ENCODE measurements around the gene BCL11A. TPM values are rescaled to one million over a fixed set of nuclear protein-coding genes. Genes with fewer than 3 reads are reported as not detected.

Gene BCL11A
- polyA plus RNA-seq, 5 donors = 19.4 to 29.9 (median 29.3) TPM

DNA sequence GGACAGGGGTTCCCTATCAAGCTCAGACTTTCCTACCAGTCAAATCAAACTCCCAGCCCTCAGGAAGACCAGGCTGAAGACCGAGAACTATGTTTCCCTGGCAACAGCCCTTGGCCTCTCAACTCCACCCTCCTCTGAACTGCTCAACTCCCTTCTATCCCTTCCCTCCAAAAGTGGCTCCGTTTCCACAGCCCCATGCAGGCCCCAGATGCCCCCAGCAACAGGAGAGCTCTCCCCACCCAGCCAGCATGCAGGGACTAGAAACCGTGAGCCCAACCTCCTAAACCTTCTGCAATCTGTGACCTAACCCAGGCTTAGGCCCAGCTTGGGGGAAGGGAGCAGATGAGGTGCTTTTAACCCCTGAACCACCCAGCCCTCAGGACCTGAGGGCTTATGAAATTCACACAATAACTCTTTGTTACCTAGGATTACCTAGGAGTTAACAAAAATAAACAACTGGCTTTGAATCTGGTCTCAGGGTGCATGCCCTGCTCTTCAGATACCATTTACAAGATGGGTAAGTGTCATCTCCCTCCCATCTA, 87.2 kb downstream of the BCL11A start:
- no peak for DNase-seq

DNA sequence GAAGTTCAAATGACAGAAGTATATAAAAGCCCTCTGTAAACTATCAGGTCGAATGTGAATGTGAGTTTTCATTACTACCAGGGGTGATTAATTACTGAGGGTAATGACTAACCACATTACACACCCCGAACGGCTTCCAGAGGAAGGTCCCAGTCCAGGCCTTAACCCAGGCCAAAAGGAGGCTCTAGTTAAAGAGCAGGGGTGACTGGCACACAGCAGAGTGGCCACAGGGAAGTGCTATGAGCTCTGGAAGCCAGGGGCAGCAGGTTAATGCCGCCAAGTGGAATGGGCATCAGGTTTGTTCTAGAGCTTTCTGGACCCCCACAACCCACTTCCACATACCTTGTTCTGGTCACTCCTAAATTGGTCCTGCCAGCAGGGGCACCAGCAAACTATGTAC, 87.7 kb downstream of the BCL11A start:
- no peak for DNase-seq

DNA sequence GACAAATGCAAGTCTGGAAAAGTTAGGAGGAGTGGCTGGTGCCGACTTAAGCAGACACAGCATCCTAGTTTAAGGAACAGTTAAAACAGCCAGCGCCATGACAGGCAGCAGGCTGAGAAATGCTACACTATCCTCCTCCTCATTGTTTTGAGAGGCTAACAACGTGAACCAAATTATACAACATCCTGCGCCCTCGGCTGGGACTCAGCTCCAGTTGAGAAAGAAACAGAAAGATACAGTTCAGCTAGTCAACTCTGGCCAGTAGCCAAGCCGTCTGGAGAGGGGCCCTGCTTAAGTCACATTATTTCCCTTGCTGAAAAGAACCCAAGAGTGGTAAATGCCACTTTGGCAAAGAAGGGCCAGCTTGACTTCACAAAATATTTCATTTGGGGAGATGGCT, 90.2 kb downstream of the BCL11A start:
- peak; percentile 55 to 62 for DNase-seq

DNA sequence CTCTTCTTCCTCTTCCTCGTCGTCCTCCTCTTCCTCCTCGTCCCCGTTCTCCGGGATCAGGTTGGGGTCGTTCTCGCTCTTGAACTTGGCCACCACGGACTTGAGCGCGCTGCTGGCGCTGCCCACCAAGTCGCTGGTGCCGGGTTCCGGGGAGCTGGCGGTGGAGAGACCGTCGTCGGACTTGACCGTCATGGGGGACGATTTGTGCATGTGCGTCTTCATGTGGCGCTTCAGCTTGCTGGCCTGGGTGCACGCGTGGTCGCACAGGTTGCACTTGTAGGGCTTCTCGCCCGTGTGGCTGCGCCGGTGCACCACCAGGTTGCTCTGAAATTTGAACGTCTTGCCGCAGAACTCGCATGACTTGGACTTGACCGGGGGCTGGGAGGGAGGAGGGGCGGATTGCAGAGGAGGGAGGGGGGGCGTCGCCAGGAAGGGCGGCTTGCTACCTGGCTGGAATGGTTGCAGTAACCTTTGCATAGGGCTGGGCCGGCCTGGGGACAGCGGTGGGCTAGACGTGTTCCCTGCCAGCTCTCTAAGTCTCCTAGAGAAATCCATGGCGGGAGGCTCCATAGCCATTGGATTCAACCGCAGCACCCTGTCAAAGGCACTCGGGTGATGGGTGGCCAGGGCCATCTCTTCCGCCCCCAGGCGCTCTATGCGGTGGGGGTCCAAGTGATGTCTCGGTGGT, 91.9 kb downstream of the BCL11A start:
- DNase-seq = no peak

DNA sequence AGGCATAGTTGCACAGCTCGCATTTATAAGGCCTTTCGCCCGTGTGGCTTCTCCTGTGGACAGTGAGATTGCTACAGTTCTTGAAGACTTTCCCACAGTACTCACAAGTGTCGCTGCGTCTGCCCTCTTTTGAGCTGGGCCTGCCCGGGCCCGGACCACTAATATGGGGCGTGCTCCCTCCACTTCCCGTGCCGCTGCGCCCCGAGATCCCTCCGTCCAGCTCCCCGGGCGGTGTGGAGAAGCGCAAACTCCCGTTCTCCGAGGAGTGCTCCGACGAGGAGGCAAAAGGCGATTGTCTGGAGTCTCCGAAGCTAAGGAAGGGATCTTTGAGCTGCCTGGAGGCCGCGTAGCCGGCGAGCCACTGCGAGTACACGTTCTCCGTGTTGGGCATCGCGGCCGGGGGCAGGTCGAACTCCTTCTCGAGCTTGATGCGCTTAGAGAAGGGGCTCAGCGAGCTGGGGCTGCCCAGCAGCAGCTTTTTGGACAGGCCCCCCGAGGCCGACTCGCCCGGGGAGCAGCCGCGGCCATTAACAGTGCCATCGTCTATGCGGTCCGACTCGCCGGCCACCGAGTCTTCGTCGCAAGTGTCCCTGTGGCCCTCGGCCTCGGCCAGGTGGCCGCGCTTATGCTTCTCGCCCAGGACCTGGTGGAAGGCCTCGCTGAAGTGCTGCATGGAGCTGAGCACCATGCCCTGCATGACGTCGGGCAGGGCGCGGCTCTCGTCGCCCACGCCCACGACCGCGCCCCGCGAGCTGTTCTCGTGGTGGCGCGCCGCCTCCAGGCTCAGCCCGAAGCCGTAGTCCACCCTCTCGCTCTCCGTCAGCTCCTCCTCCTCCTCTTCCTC, 92.7 kb downstream of the BCL11A start:
- DNase-seq = no peak

DNA sequence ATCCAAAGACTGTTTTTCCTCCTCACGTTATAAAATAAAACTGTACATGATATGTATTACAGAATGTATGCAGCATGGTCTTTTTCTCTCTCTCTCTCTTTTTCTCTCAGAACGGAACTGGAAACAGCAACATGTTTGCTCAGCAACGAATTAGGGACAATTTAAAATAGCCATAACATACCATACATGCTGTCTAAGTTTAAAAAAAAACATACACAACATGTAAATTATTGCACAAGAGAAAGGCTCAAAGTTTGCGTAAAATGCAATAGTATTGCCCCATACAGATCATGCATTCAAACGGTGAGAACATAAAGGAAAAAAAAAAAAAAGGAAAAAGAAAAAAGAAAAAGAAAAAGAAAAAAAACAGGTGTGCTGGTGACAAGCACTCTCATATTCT, 93.6 kb downstream of the BCL11A start:
- DNase-seq = no peak

DNA sequence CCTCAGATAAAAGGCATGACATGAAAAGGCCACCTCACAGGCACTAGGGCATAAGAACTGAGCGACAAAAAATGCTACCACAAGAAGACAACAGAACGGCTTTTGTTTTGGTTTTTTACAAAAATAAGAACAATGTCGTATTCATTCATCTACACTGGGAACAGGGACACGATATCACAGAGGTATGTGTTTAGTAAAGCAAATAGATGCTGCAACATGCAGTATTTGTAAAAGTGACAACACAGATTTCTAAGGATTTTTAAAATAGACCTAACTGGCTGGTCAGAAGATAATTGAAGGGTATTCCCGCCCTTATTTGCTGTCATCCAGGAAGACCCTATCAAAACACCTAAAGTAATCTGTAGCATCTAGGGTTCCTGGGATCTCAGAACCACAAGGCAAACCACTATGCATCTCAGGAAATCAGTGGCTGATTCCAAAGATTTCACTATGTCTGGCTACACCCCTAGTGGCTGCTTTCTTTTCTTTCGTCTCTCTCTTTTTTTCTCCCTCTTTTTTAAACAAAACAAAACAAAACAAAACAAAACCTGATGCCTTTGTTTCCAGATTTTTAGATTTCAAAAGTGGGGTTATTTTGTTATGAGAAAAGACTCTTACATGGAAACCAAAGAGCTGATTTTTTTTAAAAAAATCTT, 97.2 kb downstream of the BCL11A start:
- no peak for DNase-seq

DNA sequence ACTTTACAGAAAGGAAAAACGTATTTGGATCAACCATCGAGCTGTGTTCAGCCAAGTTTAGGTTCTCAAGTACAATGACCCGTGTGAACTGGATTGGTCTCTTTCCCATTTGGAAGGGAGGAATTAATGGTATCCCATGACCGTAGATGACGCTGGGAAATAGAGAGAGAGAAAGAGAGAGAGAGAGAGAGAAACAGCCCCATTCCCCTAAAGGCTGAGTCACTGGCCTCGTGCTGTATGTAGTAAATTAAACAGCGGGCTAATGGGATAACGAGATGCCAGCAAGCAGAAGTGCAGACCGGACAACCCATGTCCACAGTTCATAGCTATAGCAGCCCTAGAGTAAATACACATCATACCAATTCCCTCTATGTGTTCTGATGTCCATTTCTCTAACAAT, 99.6 kb downstream of the BCL11A start:
- no peak for DNase-seq

DNA sequence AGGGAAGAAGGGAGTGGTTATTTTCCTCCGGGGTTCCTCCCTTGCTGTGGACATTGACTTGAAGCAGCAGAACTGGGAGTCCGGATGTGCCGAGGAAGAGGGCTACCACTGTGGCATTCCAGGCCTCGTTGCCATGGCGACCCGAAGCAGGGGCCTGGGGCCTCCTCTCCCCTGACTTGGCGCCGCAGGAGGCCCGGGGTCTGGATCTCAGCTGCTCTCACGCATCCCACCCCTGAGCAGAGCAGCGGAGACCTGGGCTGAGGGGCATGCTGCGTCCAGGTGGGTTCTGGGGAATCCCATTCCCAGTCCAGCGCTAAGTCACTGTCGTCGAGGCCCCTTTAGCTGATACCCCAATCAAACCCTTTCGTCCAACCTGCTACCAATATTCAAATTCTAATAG, 100.2 kb downstream of the BCL11A start:
- no peak for DNase-seq

DNA sequence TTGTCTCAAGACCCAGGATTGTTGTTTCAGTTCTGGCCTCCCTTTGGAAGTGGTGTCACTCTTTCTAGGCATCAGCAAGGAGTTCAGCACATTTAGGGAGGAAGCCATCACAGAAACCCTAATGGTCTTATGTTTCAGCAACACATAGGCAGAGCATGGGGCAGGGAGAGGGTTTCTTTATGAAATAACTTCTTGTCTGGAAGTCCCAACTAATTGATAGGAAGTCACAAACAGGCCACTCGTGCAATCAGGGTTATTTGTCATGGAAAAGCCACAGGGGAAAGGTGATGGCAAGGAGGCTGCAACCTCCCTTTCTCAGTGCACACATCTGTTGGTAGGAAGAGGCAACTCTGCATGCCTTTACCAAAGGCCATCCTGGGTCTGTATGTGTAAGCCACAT, 103.0 kb downstream of the BCL11A start:
- DNase-seq = no peak

DNA sequence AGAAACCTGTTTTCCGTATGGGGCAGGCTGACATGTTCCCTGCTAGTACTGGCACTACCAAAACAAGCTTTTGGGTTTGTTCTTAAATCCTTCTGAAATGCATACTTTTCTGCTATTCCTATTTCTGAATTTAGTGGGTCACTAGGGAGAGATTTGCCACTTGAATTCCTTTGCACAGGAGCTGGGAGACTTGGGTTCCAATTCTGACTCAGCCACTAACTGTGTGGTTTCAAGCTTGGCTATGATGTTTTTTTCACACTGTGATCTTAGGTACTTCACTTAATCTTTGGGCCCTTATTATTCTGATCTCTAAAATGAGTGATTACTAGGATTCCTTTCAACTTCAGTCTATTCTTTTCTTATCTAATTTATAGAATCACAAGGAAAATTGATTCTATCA, 105.5 kb downstream of the BCL11A start:
- no peak for DNase-seq

DNA sequence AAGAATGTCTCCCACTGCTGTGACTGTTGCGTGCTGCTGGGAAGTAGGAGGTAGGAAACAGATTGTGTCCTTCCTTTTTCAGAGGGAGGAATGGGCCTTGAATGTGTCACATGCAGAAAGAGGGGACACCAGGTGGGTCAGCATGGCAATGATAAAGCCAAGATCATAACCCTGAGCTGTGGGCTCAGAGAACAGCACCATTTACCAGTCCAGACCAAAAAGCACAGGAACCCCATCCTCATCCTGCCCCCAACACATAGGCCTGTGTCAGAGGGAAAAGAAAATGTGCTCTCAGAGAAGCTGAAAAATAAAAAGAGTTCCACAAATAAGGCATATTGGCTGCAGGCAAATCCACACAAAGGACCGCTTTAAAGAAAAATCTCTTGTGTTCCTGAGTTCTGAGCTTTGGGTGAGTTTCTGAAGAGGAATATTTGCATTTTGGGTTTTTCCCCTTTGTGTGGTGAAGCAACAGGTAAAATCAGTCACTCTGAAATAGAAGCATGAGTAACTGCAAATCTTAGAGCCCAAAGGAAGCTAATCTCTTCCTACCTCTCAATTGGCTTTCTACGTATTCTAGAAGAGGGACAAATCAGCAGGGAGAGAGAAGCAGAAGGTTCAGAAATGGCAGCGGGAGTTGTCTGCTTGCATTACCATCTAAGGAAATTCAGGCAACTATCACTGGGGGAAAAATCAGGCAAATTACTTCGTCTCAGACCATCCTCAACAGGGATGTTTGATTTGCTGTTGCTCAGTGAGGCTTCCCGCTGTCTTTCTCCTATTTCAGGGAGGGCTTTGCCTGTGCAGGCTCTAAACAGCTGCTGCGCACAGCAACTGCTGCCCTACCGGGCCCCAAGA, 106.8 kb downstream of the BCL11A start:
- DNase-seq = no peak

DNA sequence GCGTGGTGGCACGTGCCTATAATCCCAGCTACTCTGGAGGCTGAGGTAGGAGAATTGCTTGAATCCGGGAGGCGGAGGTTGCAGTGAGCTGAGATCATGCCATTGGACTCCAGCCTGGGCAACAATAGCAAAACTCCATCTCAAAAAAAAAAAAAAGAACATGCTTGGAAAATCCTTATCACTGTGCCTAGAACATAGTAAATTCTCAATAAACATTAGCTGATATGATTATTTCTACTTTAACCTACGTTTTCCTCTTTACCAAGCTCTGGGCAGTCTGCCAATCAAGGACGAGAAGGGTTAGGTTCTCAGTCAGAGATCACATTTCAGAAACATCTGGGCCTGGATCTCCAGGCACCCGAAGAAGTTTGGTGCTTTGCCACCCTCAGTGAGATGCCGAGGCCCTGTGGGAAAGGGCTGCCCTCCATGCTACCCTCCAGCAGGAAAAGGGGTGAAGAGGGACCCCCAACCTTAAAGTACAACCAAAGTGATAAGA, 107.7 kb downstream of the BCL11A start:
- DNase-seq = no peak

DNA sequence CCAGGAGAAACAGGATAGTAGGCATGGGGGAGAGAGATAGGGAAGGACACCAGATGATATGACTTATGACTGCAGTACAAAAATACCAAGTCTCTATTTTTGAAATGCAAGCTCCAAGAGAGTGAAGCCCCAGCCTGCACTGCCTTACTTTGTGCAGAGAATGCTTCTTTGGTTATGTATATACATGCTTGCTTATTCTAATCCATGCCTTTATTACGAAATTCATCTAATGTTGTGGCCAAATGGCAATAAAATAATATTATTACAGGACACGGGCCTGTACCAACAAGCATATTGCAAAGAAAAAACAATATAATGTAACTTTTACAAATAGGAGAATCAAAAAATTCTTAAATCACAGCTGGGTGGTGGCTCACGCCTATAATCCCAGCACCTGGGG, 110.8 kb downstream of the BCL11A start:
- DNase-seq = no peak

DNA sequence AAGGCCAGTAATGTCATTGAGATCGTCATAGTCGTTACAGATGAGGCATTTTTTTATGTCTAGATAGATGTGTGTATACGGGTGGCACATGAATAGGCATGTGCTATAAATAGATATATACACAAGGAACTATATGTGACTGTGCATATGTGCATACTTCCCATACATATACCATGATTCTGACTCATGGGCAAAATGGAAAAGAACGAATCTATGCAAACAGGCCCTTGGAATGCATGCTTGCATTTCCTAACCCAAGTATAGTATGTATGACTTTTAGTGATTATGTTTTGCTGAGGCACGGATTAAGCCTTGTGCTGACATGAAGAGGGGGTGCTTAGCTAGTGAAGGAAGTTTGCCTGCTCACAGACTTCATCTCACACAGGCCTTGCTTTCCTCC, 111.7 kb downstream of the BCL11A start:
- DNase-seq = no peak

DNA sequence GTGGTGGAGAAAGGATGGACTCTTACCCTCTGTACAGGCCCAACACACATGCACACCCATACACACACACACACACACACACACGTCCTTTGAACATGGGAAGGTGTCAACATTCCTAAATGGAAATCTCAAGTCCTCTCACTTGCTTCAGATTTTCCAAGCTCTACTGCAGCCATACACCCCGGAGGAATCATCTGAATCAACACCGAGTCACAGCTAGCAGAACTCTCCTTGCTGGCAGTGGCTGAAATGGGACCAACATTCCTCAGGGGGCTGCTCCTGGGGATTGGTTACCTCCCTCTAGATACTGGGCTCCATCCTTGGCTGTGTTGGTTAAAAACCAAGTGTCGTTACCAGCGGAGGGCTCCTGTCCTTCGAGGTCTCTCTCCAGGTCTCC, 112.7 kb downstream of the BCL11A start:
- no peak for DNase-seq

DNA sequence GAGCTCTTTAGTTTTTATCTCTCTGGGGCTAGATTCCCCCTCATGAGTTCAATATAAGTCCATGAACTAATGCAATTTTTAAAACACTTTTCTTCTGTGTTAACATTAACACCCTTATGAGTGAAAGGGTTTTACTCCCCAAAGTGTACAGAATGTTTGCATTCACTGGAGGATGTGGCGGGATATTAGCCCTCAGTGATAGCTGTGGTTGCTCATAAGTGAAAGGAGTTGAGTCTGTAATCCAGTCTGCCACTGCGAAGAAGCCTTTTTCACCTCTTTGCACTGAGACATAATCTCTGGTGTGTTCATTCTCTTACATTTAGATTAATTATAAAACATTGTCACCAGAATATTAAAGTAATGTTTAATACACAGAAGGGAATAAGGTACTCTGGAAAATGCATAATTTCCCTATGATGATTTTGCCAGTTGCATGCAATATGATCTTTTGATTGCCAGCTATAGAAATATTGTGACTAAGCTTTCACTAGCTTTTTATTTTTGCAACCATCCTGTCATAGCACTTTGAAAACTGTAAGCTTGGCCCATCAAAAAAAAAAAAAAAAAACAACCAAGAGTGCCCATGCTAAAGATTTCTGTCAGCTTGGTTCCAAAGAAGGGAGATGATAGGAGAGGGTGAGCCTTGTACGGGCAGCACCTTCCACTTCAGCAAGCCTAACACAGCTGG, 113.2 kb downstream of the BCL11A start:
- DNase-seq = no peak

DNA sequence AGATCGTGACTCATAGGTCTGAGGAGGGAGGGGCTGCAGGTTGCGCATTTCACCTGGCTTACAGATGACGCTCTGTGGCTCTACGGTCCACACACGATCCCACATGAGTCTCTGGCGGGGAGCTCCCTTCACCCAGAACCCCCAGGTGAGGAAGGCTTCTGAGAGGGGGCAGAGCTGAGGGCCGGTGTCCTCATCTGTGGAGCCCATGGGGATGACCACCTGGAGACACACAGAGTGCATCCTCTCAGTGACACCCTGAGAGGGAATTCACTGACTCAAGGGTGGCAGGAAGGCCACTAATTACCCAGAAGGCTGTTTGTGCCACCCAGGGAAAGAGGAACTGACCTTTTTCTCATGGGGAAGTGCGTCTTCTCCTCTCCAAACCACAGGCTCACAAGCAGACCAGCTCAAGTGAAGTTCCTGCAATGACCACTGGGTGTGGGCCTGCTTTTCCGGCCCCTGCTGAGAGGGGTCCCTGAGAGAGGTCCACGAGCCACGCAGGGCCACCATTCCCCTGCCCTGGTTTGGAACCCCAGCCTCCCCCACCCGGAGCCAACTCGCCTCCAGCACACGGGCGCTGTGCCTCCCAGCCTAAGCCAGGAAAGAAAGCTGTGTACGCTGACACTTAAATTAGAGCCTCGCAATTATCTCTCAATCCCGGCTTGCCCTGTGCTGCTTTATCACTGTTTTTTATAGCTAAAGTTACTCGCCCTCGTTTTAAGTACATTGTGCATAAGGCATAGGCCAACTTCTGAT, 114.1 kb downstream of the BCL11A start:
- no peak for DNase-seq

DNA sequence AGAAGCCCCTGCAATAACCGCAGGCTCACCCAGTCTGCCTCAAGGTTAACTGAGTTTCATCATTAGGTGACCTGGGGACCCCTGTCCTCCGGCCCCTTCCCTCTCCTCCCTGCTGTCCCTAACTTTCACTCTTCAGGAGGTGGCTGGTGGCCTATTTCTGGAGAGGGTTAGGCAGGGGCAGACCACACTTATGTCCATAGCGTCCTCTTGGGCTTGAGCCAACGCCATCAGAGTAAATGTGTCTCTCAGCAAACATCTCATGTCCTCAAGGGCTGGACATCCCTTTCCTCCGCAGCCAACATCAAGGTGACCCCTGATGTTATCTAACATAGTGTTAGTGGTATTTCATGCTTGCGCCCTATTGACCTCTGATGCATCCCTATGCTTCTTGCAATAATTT, 114.8 kb downstream of the BCL11A start:
- no peak for DNase-seq

DNA sequence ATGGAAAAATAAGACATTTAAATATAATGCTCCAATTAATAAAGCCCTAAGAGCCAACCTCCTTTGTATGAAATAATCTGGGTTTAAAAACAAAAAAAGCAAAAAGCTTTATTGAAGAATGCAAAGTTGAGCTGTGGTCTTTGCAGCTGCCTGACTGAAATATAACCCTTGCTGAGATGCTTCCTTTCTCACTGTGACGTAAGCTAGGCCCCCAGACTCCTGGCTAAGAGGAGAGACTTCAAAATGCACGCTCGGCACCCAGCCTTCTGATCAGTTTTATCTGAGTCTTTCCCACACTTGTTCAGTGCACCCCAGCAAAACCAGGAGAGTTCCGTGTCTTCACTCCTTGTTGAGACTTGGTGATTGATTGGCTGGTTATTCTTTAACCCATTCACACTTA, 115.3 kb downstream of the BCL11A start:
- no peak for DNase-seq

All from right lung (tissue), 5 donors.